Nephron progenitor cell (in vitro differentiated cells): ENCODE results near the gene COL4A6.

ENCODE experiments used
- DNase-seq: peaks from one replicate; pipeline ENCODE4 v3.0.0; 2021
- H3K27ac Mint-ChIP-seq: 2 replicates; pipeline ENCODE4 v1.8.0; 2021; ENCODE audit warnings: mild to moderate bottlenecking, moderate library complexity, mixed read lengths
- H3K27me3 Mint-ChIP-seq: 2 replicates; pipeline ENCODE4 v1.8.0; 2021; ENCODE audit warnings: mild to moderate bottlenecking, low read depth, mixed read lengths; ENCODE audit not compliant: poor library complexity
- H3K36me3 Mint-ChIP-seq: 2 replicates; pipeline ENCODE4 v1.8.0; 2021; ENCODE audit warnings: low read depth, mixed read lengths
- H3K4me1 Mint-ChIP-seq: 2 replicates; pipeline ENCODE4 v1.8.0; 2021; ENCODE audit warnings: mixed read lengths
- H3K4me3 Mint-ChIP-seq: 2 replicates; pipeline ENCODE4 v1.8.0; 2021; ENCODE audit warnings: mild to moderate bottlenecking, moderate library complexity, mixed read lengths
- H3K9me3 Mint-ChIP-seq: 2 replicates; pipeline ENCODE4 v1.8.0; 2021; ENCODE audit warnings: mild to moderate bottlenecking, moderate library complexity, mixed read lengths
- CTCF ChIP-seq: fragments of 200-600 bp; sonication (generic); IDR thresholded peaks from 2 replicates; pipeline ENCODE4 v1.5.0; 2021; ENCODE audit warnings: antibody characterized with exemption

COL4A6 gene

GRCh38 chrX:108341947-108342346, 96.3 kb downstream of the COL4A6 start:
- Mint-ChIP-seq H3K27ac (no peak overlapping the region), H3K36me3 (no peaks in the 10 kb centered on the region), H3K4me3 (no peak overlapping the region), H3K9me3 (no peaks in the 10 kb centered on the region), H3K27me3 (no peaks in the 10 kb centered on the region), H3K4me1 (peaks cover 49% of the 10 kb centered on the region)
- DNase-seq, result no peak
- TF ChIP-seq CTCF, result no peak

GRCh38 chrX:108332281-108332680, 105.9 kb downstream of the COL4A6 start:
- Mint-ChIP-seq H3K27me3 (no peaks in the 10 kb centered on the region), H3K27ac (no peak overlapping the region), H3K36me3 (no peaks in the 10 kb centered on the region), H3K4me1 (no peaks in the 10 kb centered on the region), H3K9me3 (no peaks in the 10 kb centered on the region), H3K4me3 (no peak overlapping the region)
- no peak for TF ChIP-seq CTCF
- DNase-seq, result no peak

DNA sequence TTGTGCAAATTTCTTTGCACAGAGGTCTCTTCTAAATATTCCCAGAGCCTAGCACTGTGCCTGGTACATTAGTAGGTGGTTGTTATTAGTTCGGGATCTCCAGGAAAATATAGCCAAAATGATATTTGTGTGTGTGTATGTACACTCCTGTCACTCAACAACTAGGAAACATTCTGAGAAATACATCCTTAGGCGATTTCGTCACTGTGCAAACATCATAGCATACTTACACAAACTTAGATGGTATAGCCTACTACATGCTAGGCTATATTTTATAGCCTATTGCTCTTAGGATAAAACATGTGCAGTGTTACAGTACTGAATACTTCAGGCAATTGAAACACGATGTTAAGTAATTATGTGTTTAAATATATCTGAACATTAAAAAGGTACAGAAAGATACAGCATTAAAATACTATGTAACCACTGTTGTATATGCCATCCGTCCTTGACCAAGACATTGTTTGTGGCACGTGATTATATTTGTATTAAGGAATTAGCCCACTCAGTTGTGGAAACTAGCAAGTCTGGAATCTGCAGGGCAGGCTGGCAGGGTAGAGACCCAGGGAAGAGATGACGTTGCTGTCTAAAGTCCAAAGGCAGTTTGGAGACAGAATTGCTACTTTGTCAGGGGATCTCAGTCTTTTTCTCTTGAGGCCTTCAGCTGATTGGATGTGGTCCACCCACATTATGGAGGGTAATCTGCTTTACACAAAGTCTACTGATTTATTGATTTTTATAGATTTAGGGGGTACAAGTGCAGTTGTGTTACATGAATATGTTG, 106.9 kb downstream of the COL4A6 start:
- no peaks in the 10 kb centered on the region for H3K27me3 Mint-ChIP-seq
- no peak overlapping the region for H3K4me3 Mint-ChIP-seq
- H3K36me3 Mint-ChIP-seq, result no peaks in the 10 kb centered on the region
- DNase-seq, result no peak
- TF ChIP-seq CTCF, result no peak
- H3K9me3 Mint-ChIP-seq, result no peaks in the 10 kb centered on the region
- H3K4me1 Mint-ChIP-seq, result no peaks in the 10 kb centered on the region
- H3K27ac Mint-ChIP-seq, result no peak overlapping the region

DNA sequence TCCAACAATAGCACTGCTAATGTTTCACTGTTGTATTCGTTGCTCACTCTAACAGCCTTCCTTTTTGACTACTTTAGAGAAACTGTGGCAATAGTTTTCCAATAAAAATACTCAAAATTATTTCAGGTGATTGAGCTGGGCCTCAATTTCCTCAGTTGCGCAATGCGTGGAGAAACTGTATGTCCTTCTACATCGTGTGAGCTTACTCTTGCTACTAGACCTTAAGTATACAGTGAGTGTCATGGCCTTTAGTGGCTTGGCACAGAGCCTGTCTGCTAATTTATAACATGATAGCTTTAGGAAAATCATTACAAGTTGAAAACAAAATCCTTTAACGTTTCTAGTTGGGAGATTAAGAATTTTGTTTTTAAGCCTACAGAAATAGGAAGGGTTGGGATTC, 114.5 kb downstream of the COL4A6 start:
- no peak for DNase-seq
- Mint-ChIP-seq H3K4me1 (peaks cover 5% of the 10 kb centered on the region), H3K27me3 (peaks cover 6% of the 10 kb centered on the region), H3K36me3 (no peaks in the 10 kb centered on the region), H3K9me3 (no peaks in the 10 kb centered on the region), H3K27ac (no peak overlapping the region), H3K4me3 (no peak overlapping the region)
- TF ChIP-seq CTCF, result no peak

DNA sequence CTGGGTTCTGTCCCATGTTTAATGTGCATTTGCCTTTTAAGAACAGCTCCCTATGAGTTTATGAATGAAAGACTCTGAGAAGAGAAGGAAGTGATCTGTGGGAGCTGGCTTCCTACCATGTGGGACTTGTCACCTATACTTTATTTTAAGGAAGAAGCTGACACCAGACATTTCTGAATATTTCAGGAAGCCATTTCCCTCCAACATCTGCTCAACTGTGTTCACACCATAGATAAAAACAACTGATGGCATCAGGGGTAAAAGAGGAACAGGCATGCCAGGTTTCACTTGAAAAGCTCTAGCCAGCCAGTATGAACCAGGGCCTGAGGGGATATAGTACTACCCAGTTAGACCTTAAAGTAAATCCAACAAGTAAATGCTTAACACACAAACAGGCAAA, 116.0 kb downstream of the COL4A6 start:
- TF ChIP-seq CTCF, result no peak
- Mint-ChIP-seq H3K4me3 (no peak overlapping the region), H3K27me3 (peaks cover 6% of the 10 kb centered on the region), H3K4me1 (peaks cover 5% of the 10 kb centered on the region), H3K9me3 (peaks cover 2% of the 10 kb centered on the region), H3K27ac (no peak overlapping the region), H3K36me3 (peaks cover 3% of the 10 kb centered on the region)
- no peak for DNase-seq

GRCh38 chrX:108316456-108316855, 121.8 kb downstream of the COL4A6 start:
- Mint-ChIP-seq H3K27me3 (peaks cover 6% of the 10 kb centered on the region), H3K4me3 (no peak overlapping the region), H3K9me3 (peaks cover 10% of the 10 kb centered on the region), H3K36me3 (peaks cover 18% of the 10 kb centered on the region), H3K27ac (peak overlapping the region; percentile 2), H3K4me1 (peaks cover 38% of the 10 kb centered on the region)
- no peak for DNase-seq
- TF ChIP-seq CTCF, result no peak
